GM12873 (cell line): ENCODE data around the gene DRD1.

Experiments
- TF ChIP-seq, protein P1 (sequence below): IDR thresholded peaks from 2 replicates; pipeline ENCODE4 v1.5.1; 2012; ENCODE audit warnings: low read depth, mild to moderate bottlenecking, moderate library complexity, low read length, control low read depth; ENCODE audit not compliant: insufficient read depth; ENCODE audit errors: missing control alignments

Gene DRD1

DNA sequence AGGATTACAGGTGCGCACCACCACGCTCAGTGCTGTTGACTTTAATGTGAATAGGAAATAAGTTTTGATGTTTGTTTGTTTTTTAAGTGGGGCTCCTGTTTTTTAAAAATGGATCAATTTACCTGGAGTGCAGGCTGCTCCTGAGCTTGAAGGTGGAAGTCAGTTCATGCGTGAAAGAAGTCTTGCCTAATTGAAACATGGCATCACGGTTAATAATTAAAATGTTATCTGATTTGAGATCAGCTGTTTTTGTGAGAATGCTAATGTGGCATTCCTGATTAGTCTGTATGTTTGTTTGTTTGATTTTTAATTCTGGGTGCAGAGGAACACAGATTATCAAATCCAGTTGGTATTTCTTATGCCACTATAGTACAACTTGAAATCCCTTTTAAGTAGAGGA, 40.8 kb upstream of the DRD1 start:
- TF ChIP-seq, protein P1, sequence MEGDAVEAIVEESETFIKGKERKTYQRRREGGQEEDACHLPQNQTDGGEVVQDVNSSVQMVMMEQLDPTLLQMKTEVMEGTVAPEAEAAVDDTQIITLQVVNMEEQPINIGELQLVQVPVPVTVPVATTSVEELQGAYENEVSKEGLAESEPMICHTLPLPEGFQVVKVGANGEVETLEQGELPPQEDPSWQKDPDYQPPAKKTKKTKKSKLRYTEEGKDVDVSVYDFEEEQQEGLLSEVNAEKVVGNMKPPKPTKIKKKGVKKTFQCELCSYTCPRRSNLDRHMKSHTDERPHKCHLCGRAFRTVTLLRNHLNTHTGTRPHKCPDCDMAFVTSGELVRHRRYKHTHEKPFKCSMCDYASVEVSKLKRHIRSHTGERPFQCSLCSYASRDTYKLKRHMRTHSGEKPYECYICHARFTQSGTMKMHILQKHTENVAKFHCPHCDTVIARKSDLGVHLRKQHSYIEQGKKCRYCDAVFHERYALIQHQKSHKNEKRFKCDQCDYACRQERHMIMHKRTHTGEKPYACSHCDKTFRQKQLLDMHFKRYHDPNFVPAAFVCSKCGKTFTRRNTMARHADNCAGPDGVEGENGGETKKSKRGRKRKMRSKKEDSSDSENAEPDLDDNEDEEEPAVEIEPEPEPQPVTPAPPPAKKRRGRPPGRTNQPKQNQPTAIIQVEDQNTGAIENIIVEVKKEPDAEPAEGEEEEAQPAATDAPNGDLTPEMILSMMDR = no peak

DNA sequence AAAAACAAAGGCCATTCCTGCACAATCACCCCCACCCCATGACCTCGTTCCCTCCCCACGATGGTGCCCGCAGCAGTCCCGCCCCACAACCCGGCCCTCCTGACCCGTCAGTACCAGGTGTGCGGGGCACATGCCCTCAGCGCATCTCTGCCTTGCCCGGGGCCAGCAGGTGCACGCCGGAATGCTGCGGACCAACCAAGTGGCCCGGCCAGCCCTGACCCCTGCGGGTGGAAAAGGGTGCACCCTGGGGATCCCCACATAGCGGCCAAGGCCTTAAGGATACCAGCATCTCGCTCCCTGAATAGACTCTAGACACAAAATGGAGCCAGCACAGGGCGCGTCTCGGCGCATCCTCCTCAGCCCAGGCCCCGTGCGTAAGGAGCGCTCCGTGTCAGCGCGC, 40.3 kb upstream of the DRD1 start:
- TF ChIP-seq, protein P1 = no peak

DNA sequence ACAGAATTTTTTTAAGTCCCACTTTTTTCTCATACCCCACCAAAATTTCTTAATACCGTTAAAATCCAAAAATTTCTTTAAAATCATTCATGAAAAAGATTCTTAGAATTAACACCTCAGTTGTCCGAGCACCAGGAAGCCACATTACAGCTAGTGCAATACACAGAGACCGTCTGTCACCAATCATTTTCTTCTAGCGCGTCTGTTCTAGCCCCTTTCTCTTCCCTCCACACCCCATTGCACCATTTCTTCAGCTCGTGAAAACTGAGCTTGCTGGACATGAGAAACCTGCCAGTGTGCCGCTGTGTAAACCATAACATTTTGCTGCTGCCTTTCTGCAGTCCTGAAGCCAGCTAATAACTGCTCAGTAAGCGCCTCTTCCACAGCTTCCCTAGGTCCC, 39.4 kb upstream of the DRD1 start:
- TF ChIP-seq, protein P1 = no peak

DNA sequence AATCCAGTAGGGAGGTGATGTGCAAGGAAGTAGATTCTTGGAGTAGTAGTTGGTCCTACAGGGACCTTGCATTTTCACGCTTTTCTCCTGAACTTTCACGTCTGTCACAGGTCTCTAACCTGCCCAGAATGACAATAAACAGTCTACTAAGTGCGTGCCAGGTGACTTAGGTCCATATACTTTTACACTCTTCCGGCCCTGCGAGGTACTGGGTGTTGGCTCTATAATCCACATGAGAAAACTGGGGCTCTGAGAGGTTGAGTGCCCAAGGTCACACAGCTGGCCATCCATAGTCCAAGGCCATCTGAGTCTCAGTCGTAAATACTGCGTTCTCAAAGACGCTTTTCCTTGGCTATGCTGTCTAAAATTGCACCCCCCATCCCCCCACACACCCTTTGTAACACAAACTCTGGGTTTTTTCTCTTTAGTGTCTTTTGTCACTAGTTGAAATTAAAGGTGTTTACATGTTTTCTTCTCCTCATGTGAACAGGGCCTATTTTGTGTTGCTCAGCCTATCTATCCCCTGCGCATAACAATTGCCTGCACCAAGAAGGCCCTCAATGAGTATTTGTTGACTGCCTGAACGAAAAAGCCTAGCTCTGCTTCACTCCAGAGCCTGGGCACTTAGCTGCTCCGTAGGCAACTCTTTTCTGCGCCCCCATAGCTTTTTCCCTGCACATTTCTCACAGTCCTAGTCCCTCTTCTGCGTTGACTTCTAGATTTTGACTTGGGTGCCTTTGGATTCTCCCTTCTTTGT, 35.3 kb upstream of the DRD1 start:
- TF ChIP-seq, protein P1 = no peak

DNA sequence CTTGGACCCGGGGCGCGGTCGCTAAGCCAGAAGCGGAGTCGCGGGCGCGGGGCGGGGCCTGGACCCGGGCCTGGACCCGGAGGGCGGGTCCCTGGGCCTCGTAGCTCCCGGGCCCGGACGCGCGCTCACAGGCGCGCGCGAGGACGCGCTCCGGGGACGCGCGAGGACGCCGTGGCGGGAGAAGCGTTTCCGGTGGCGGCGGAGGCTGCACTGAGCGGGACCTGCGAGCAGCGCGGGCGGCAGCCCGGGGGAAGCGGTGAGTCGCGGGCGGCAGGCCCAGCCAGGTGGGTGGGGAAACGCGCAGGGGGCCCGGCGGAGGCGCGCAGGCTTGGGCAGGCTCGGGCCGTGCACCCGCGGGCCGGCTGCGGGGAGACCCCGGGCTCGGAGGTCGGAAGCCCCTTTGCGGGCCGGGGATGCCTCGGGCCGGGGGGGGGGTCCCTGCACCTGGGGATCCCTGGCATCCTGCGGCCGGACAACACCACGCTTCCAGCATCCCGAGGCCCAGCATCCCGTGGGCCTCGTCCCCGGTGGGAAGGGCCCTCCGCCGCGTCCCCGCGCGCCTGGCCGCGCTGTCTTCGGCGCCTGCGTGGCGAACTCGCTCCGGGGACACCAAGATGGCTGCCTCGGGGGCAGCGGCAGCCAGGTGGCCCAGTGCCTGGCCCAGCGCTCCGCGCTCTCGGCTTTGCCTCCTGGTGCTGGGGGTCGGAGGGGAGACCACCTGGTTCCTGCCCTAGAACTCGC, 34.6 kb upstream of the DRD1 start, which contains the start of gene SFXN1:
SFXN1 (plus strand) TSS at position 177 of the 741 bp plus-strand sequence. CDS start 13,544 bp downstream, outside the sequence.
- TF ChIP-seq, protein P1 = no peak

DNA sequence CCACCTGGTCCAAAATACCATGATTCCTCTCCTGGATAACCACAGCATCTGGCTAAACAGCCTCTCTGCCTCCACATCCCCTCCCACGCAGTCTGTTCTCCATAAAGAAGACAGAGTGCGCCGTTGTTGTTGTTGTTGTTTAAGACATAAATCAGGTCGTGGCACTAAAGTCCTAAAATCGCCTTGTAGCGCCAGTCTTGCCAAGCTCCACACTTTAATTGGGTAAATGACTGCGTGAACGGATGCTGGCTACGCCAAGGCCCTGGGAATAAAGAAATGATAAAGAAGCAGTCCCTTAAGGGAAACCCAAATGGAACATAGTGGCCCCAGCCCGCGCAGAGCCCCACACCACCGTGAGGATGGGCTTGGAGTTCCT, 34.0 kb upstream of the DRD1 start:
- TF ChIP-seq, protein P1 = no peak

DNA sequence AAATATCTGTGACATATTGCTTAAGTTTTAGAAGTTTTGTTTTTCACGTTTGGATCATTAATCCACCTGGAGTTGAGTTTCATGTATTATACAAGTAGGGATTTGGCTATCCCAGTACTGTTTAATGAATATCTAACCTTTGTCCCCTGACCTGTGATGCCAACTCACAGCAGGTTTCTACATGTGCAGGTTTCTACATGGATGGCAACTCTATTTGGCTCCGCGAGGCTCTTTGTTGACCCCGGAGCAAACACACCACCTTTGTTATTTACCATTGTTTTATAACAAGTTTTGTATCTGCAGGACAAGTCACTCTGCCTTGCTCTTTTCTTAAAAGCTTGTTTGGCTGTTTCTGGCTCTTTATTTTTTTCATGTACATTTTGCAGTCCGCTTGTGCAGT, 33.5 kb upstream of the DRD1 start:
- TF ChIP-seq, protein P1 = no peak
